Mesendoderm (in vitro differentiated cells): ENCODE data around the gene S100A4.

Source experiments
- DNase-seq: peaks from one replicate; pipeline ENCODE4 v3.0.0; 2013
- H2AK5ac ChIP-seq: 2 replicates; pipeline ENCODE4 v1.6.1; 2013; ENCODE audit warnings: low read length, inconsistent platforms
- H2BK120ac ChIP-seq: 2 replicates; pipeline ENCODE4 v1.6.1; 2013; ENCODE audit warnings: low read depth, mild to moderate bottlenecking, low read length, moderate library complexity, mixed read lengths
- H2BK15ac ChIP-seq: replicated peaks from 2 replicates; pipeline ENCODE4 v1.6.1; 2013; ENCODE audit warnings: low read depth, mild to moderate bottlenecking, moderate library complexity
- H2BK5ac ChIP-seq: 2 replicates; pipeline ENCODE4 v1.6.1; 2013; ENCODE audit warnings: low read length, inconsistent platforms
- H3K18ac ChIP-seq: 2 replicates; pipeline ENCODE4 v1.6.1; 2013; ENCODE audit warnings: mild to moderate bottlenecking, low read length, mixed read lengths
- H3K23ac ChIP-seq: one replicate; pipeline ENCODE4 v1.6.1; 2013; ENCODE audit warnings: low read length
- H3K27ac ChIP-seq: 2 replicates; pipeline ENCODE4 v1.5.1; 2013; ENCODE audit warnings: low read depth, mild to moderate bottlenecking, inconsistent platforms, low read length, moderate library complexity
- H3K27me3 ChIP-seq: 2 replicates; pipeline ENCODE4 v1.6.1; 2013; ENCODE audit warnings: low read length, control low read depth, mild to moderate bottlenecking, inconsistent platforms; ENCODE audit not compliant: insufficient read depth, poor library complexity
- H3K36me3 ChIP-seq: 2 replicates; pipeline ENCODE4 v1.6.1; 2013; ENCODE audit warnings: low read length, inconsistent platforms; ENCODE audit not compliant: control insufficient read depth, insufficient read depth
- H3K4ac ChIP-seq: one replicate; pipeline ENCODE4 v1.6.1; 2013; ENCODE audit warnings: low read depth, mild to moderate bottlenecking, low read length, moderate library complexity
- H3K4me1 ChIP-seq: 2 replicates; pipeline ENCODE4 v1.6.1; 2013; ENCODE audit warnings: low read depth, low read length, inconsistent platforms; ENCODE audit not compliant: control insufficient read depth
- H3K4me2 ChIP-seq: 2 replicates; pipeline ENCODE4 v1.6.1; 2013; ENCODE audit warnings: low read length
- H3K4me3 ChIP-seq: 2 replicates; pipeline ENCODE4 v1.5.1; 2013; ENCODE audit warnings: mild to moderate bottlenecking, low read length
- H3K56ac ChIP-seq: one replicate; pipeline ENCODE4 v1.6.1; 2013; ENCODE audit warnings: low read length
- H3K79me1 ChIP-seq: 2 replicates; pipeline ENCODE4 v1.6.1; 2013; ENCODE audit warnings: low read length, inconsistent platforms
- H3K79me2 ChIP-seq: 2 replicates; pipeline ENCODE4 v1.6.1; 2013; ENCODE audit warnings: mild to moderate bottlenecking, low read length; ENCODE audit not compliant: control insufficient read depth, insufficient read depth
- H3K9ac ChIP-seq: 2 replicates; pipeline ENCODE4 v1.6.1; 2013; ENCODE audit warnings: low read length, inconsistent platforms
- H4K5ac ChIP-seq: one replicate; pipeline ENCODE4 v1.6.1; 2013; ENCODE audit warnings: low read length
- H4K8ac ChIP-seq: one replicate; pipeline ENCODE4 v1.6.1; 2013; ENCODE audit warnings: low read depth, mild to moderate bottlenecking, control low read depth, low read length, moderate library complexity
- whole genome bisulfite sequencing: extraction: QIAGEN DNeasy Blood & Tissue Kit; methylation state at CpG from one replicate; pipeline ENCODE4 v1.1.7; 2013; ENCODE audit warnings: low lambda C conversion rate, missing lambda C conversion rate; ENCODE audit not compliant: insufficient coverage; ENCODE audit errors: extremely low coverage; 5-methylcytosine and 5-hydroxymethylcytosine counted together

S100A4 gene

DNA sequence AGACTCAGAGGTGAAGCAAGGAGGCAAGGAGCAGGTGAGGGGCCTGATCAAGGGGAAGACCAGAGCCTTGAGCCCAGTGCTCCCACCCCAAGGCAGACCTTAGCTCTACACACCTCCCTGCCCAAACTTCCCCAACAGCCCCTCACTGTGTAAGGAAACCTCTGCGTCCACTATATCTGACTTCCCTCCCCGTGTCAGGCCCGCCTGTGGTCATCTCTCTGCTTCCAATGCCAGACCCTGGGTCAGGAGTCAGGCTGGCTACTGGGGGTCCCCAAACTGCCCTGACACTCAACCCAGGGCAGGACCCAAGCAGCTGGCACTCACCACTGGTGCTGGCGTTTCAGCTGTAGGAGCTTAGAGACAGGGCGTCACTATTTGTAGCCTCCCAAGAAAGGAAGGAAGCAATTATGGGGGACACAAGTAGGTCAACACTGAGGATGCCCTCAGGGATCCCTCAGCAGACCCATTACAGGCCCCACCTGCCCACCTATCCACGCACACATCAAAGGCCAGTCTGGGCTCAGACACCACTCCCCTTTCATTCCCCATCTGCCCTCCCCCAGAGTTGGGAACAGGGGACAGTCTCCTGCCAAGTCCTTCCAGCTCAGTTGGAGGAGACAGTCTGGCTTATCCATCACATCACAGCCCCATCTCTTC is 4.3 kb upstream of the S100A4 start:
- no CpG with 5 or more reads among the region's 6 CpGs for WGBS
- no peak overlapping the region for H3K27ac ChIP-seq
- H3K9ac ChIP-seq, result no peak overlapping the region

DNA sequence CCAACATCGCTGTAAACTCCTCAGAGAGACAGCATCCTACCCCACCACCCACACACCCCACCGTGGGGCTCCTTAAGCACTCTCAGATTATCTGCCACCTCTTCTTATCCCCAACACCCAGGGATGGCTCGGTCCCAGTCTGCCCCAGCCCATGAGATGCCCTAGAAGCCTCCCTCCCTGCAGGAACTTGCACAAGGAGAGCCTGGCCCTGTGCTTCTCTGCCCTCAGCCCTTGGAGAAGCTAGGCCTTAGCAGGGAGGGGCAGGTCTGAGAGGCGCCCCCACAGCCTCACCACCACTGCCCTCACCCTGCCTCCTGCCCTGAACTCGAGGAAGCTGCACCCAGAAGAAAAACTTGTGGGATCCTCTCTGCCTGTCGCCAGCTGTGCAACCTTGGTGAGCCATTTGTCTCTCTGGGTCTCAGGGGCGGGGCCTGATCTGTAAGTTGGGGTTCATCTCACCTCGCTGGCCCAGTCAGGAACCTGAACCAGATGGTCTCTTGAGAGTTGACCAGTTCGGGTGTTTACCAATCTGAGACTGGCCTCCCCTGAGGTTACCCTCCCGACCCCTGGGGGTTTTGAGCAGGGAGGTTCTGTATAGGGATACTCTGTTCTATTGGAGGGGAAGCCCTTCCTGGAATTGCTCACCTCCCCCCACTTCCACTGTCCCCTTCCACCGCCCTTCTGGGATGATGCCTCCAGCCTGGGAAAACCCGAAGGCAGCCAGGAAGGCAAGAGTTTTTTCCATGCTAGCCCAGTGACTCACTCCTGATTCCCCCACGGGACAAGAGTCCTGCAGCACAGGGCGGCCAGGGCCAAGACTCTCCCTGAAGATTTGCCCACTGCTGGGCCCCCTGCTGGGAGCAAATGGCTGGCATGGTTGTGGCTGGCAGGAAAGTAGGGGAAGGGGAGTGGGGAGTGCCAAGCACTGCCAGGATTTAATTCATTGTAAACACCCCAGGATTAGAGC is 3.4 kb upstream of the S100A4 start, which contains the start of gene S100A3:
S100A3 (minus strand) TSS at position 537 of the 967 bp plus-strand sequence. CDS start 773 bp downstream, outside the sequence.
- Histone ChIP-seq H2BK15ac (no peak within 1 kb of the TSS), H3K4me2 (no peak within 1 kb of the TSS), H3K27me3 (no peaks in the 10 kb centered on the region), H2BK120ac (no peak within 1 kb of the TSS), H3K9ac (no peak within 1 kb of the TSS), H3K79me2 (no peaks in the 10 kb centered on the region), H3K79me1 (no peaks in the 10 kb centered on the region), H3K23ac (no peak within 1 kb of the TSS), H3K56ac (peak within 1 kb of the TSS; percentile 46), H2AK5ac (no peak within 1 kb of the TSS), H2BK5ac (no peak within 1 kb of the TSS), H3K27ac (no peak within 1 kb of the TSS), H3K18ac (no peak within 1 kb of the TSS), H3K4me3 (no peak within 1 kb of the TSS), H3K36me3 (no peaks in the 10 kb centered on the region), H3K4ac (no peak within 1 kb of the TSS), H4K5ac (no peak within 1 kb of the TSS), H3K4me1 (peaks cover 12% of the 10 kb centered on the region), H4K8ac (no peak within 1 kb of the TSS)
- no CpG with 5 or more reads among the region's 14 CpGs for WGBS
- DNase-seq, result no peak

More for the DNA sequence above, 4.3 kb upstream of the S100A4 start:
- H3K79me1 ChIP-seq, result no peaks in the 10 kb centered on the region
- H3K4me1 ChIP-seq, result peaks cover 8% of the 10 kb centered on the region
- no peak overlapping the region for H2BK120ac ChIP-seq
- no peak overlapping the region for H3K4me3 ChIP-seq
- DNase-seq, result no peak
- no peak overlapping the region for H3K4me2 ChIP-seq
- H2BK5ac ChIP-seq, result no peak overlapping the region
- no peak overlapping the region for H3K56ac ChIP-seq
- no peak overlapping the region for H4K8ac ChIP-seq
- no peak overlapping the region for H3K4ac ChIP-seq
- H4K5ac ChIP-seq, result no peak overlapping the region
- H3K23ac ChIP-seq, result no peak overlapping the region
- no peaks in the 10 kb centered on the region for H3K27me3 ChIP-seq
- H3K79me2 ChIP-seq, result no peaks in the 10 kb centered on the region
- no peaks in the 10 kb centered on the region for H3K36me3 ChIP-seq
- no peak overlapping the region for H2BK15ac ChIP-seq
- H2AK5ac ChIP-seq, result no peak overlapping the region
- no peak overlapping the region for H3K18ac ChIP-seq

GRCh38 chr1:153547560-153548551 is 2.2 kb upstream of the S100A4 start:
- no peak overlapping the region for H3K23ac ChIP-seq
- no peak overlapping the region for H3K9ac ChIP-seq
- no peak overlapping the region for H3K27ac ChIP-seq
- peaks cover 12% of the 10 kb centered on the region for H3K4me1 ChIP-seq
- H3K79me1 ChIP-seq, result no peaks in the 10 kb centered on the region
- H3K36me3 ChIP-seq, result no peaks in the 10 kb centered on the region
- H4K5ac ChIP-seq, result no peak overlapping the region
- H3K56ac ChIP-seq, result peak overlapping the region; percentile 68
- no peaks in the 10 kb centered on the region for H3K79me2 ChIP-seq
- H3K4me3 ChIP-seq, result no peak overlapping the region
- H3K18ac ChIP-seq, result no peak overlapping the region
- H3K27me3 ChIP-seq, result no peaks in the 10 kb centered on the region
- H2BK5ac ChIP-seq, result no peak overlapping the region
- H4K8ac ChIP-seq, result no peak overlapping the region
- H2BK15ac ChIP-seq, result no peak overlapping the region
- no peak overlapping the region for H2AK5ac ChIP-seq
- no peak overlapping the region for H3K4ac ChIP-seq
- no CpG with 5 or more reads among the region's 19 CpGs for WGBS
- no peak for DNase-seq
- H3K4me2 ChIP-seq, result no peak overlapping the region
- H2BK120ac ChIP-seq, result no peak overlapping the region

DNA sequence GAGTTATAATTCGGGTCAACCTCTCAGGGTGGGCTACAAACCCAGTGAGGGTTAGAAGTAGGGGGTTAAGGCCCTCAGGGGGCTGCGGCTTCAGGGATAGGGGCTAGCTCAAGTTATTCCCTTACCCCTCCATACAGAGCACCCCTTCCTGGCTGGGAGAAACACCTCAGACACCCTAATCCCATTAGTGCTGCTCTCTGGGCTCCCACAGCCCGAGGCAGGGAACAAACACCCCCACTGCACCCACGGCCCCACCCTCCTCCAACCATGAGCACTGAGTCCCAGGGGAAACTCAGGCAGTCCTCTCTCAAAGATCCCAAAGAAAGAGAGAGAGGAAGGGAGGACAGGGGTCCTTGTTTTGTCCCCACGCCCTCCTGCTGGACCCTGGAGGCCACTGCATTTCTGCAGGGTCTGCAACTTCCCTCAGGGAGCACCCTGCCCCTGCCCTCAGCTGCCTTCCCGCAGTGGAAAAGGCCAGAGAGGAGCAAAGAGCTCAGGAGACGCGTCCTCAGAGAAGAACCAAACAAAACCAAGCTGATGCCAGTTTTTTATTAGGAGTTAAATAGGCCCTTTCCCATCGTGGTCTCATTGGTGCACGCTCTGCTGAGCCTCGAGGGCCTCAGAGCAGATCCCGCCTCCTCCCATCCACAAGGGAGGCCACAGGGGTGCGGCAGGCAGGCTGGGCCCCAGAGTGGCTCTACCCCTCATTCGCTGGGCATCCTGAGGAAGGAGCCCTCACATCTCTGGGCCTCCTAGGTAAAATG is 1.4 kb upstream of the S100A4 start:
- no peak overlapping the region for H3K4ac ChIP-seq
- H3K79me1 ChIP-seq, result no peaks in the 10 kb centered on the region
- no peak overlapping the region for H3K23ac ChIP-seq
- H3K4me1 ChIP-seq, result peaks cover 12% of the 10 kb centered on the region
- H3K27ac ChIP-seq, result no peak overlapping the region
- H3K9ac ChIP-seq, result no peak overlapping the region
- H3K56ac ChIP-seq, result peak overlapping the region; percentile 68
- H4K8ac ChIP-seq, result no peak overlapping the region
- no peaks in the 10 kb centered on the region for H3K36me3 ChIP-seq
- no peak overlapping the region for H2AK5ac ChIP-seq
- H3K79me2 ChIP-seq, result no peaks in the 10 kb centered on the region
- H2BK5ac ChIP-seq, result no peak overlapping the region
- no peak overlapping the region for H3K18ac ChIP-seq
- DNase-seq, result no peak
- WGBS, result no CpG with 5 or more reads among the region's 14 CpGs
- no peak overlapping the region for H3K4me2 ChIP-seq
- H3K4me3 ChIP-seq, result no peak overlapping the region
- no peak overlapping the region for H2BK120ac ChIP-seq
- no peak overlapping the region for H2BK15ac ChIP-seq
- no peaks in the 10 kb centered on the region for H3K27me3 ChIP-seq
- no peak overlapping the region for H4K5ac ChIP-seq

DNA sequence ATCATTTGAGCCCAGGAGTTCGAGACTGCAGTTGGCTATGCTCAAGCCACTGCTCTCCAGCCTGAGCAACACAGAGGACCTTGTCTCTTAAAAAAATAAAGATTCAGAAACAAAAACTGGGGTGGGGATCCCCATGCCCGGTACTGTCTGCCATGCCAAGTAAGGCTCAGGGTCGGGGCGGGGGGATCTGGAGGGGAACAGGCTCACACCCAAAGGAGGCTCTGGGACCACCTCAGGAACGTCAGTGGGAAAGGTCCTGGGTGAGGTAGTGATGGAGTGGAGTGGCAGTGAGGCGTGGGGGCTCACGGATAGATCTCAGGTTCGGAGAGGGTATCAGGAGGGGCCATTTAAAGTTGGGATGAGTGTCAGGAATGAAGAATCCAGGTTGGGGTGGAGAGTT is 765 bp upstream of the S100A4 start:
- Histone ChIP-seq H2BK5ac (no peak overlapping the region), H3K23ac (no peak overlapping the region), H4K8ac (no peak overlapping the region), H4K5ac (no peak overlapping the region), H3K4ac (no peak overlapping the region), H2BK15ac (no peak overlapping the region), H3K4me1 (peaks cover 12% of the 10 kb centered on the region), H3K79me2 (no peaks in the 10 kb centered on the region), H3K9ac (no peak overlapping the region), H3K27me3 (no peaks in the 10 kb centered on the region), H3K4me3 (no peak overlapping the region), H2AK5ac (no peak overlapping the region), H3K56ac (peak overlapping the region; percentile 9), H3K4me2 (no peak overlapping the region), H3K18ac (no peak overlapping the region), H3K36me3 (no peaks in the 10 kb centered on the region), H2BK120ac (no peak overlapping the region), H3K79me1 (no peaks in the 10 kb centered on the region), H3K27ac (no peak overlapping the region)
- no peak for DNase-seq
- no CpG with 5 or more reads among the region's 8 CpGs for WGBS
